ENCODE measurements around the gene UPF2. TPM values are rescaled to one million over a fixed set of nuclear protein-coding genes. Genes with fewer than 3 reads are reported as not detected.
"Not testable (repeated sequence)": the region's sequence is repeated elsewhere in the genome, so short reads cannot be mapped to it uniquely, and the experiment has no call there.

UPF2 gene
- total and polyA plus RNA-seq, 2 donors (not counting 1 experiment from before 2014, with no cell fraction given): 8.9 to 60.0 TPM

DNA sequence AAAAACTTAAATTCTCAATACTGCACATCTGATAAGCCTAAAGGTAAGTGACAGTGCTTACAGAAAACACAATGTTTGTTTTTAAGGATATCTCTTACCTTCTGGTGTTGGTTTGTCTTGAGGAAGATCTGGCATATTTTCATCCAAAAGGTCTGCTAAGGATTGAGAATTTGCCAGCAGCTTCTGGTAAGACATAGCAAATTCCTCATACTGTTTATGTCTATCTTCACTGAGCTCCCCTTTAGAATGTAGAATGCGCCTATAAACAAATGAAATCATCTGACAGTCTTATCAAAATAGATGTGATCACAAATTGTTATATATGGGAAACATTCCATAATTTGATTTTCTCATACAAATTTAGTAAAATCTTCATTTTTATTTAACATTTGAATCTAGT lies 28.7 kb downstream of the UPF2 start:
- H3K4me3 Mint-ChIP-seq: no peak overlapping the region
- CTCF ChIA-PET: no interaction called here
- Histone ChIP-seq H2AFZ (ENCODE audit: insufficient read depth, low read depth, low read length, poor library complexity, severe bottlenecking) (no peak overlapping the region), H3K27me3 (replicated peaks in 1 of 4; ENCODE audit: control extremely low read depth in 1 of 4, control insufficient read depth in 3 of 4, insufficient read depth in 4 of 4, low read length in 3 of 4) (no peaks in the 10 kb centered on the region), H3K9ac (ENCODE audit: low read length) (no peak overlapping the region), H4K20me1 (ENCODE audit: control insufficient read depth, insufficient read depth, low read length, poor library complexity, severe bottlenecking) (peaks cover 14% of the 10 kb centered on the region), H3K4me2 (replicated peaks; ENCODE audit: low read depth, low read length, poor library complexity, severe bottlenecking) (no peak overlapping the region), H3K4me1 (ENCODE audit: control insufficient read depth in 2 of 2, insufficient read depth in 2 of 2, low read length in 2 of 2) (no peaks in the 10 kb centered on the region), H3K9me3 (ENCODE audit: control extremely low read depth in 1 of 3, control insufficient read depth in 2 of 3, insufficient read depth in 1 of 3, low read length in 2 of 3) (peaks cover 5 to 9% (median 8%) of the 10 kb centered on the region in 3 donors), H3K27ac (ENCODE audit: low read length in 2 of 2) (no peak overlapping the region), H3K36me3 (replicated peaks in 1 of 2; ENCODE audit: control extremely low read depth in 1 of 2, control insufficient read depth in 1 of 2, extremely low read depth in 1 of 2, insufficient read depth in 2 of 2, low read length in 1 of 2) (peaks cover 14 to 37% of the 10 kb centered on the region in 2 experiments), H3K4me3 (ENCODE audit: control extremely low read depth in 1 of 5, extremely low read depth in 1 of 5, insufficient read depth in 1 of 5, low read depth in 2 of 5, low read length in 4 of 5) (no peak overlapping the region), H3K79me2 (ENCODE audit: control insufficient read depth, insufficient read depth, low read length) (peaks cover 62% of the 10 kb centered on the region)
- DNase-seq (no peak), ATAC-seq (ENCODE audit: low read depth) (no peak)
- peaks cover 6% of the 10 kb centered on the region for H3K9me3 Mint-ChIP-seq (ENCODE audit: insufficient read depth)
- POLR2A ChIA-PET: no interaction called here
- no peak for TF ChIP-seq EZH2 (IDR thresholded peaks at IDR 0.05; ENCODE audit: borderline replicate concordance, insufficient read depth, low read depth, low read length, poor library complexity, severe bottlenecking)
- intact Hi-C loops (cut with micrococcal nuclease): no loop called here
- H3K27me3 Mint-ChIP-seq: no peaks in the 10 kb centered on the region
- no CpG with 5 or more reads among the region's 1 CpG for WGBS (ENCODE audit: insufficient coverage)
- no peak overlapping the region for H3K27ac Mint-ChIP-seq
- peaks cover 8% of the 10 kb centered on the region for H3K4me1 Mint-ChIP-seq

DNA sequence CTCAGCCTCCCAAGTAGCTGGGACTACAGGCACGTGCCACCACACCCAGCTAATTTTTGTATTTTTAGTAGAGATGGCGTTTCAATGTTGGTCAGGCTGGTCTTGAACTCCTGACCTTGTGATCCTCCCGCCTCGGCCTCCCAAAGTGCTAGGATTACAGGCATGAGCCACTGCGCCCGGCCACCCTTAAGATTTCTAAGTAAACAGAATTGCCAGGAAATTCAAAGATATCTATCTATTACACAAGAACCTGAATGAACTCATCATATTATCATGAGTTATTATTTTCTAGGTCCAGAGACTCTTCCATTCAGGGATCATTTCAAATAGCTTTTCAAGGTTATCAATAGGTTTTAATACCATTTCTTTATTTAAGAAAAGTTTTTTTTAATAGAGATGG lies 29.2 kb downstream of the UPF2 start:
- intact Hi-C loops (cut with micrococcal nuclease): not testable (repeated sequence)
- WGBS (ENCODE audit: insufficient coverage): 100% methylated on average over 4 of the region's 6 CpGs
- H3K36me3 ChIP-seq (replicated peaks in 1 of 2; ENCODE audit: control extremely low read depth in 1 of 2, control insufficient read depth in 1 of 2, extremely low read depth in 1 of 2, insufficient read depth in 2 of 2, low read length in 1 of 2): peaks cover 14 to 41% of the 10 kb centered on the region in 2 experiments

More for the DNA sequence above, 29.2 kb downstream of the UPF2 start:
- not testable (repeated sequence) for H3K4me1 ChIP-seq (ENCODE audit: control insufficient read depth in 2 of 2, insufficient read depth in 2 of 2, low read length in 2 of 2); H3K9ac ChIP-seq (ENCODE audit: low read length); H2AFZ ChIP-seq (ENCODE audit: insufficient read depth, low read depth, low read length, poor library complexity, severe bottlenecking); H3K4me3 ChIP-seq (ENCODE audit: control extremely low read depth in 1 of 5, extremely low read depth in 1 of 5, insufficient read depth in 1 of 5, low read depth in 2 of 5, low read length in 4 of 5); H3K27me3 Mint-ChIP-seq; H3K27ac ChIP-seq (ENCODE audit: low read length in 2 of 2); H3K4me2 ChIP-seq (replicated peaks; ENCODE audit: low read depth, low read length, poor library complexity, severe bottlenecking); H3K27me3 ChIP-seq (replicated peaks in 1 of 4; ENCODE audit: control extremely low read depth in 1 of 4, control insufficient read depth in 3 of 4, insufficient read depth in 4 of 4, low read length in 3 of 4); H3K27ac Mint-ChIP-seq; H3K9me3 Mint-ChIP-seq (ENCODE audit: insufficient read depth); H3K9me3 ChIP-seq (ENCODE audit: control extremely low read depth in 1 of 3, control insufficient read depth in 2 of 3, insufficient read depth in 1 of 3, low read length in 2 of 3); ATAC-seq (ENCODE audit: low read depth); H3K4me1 Mint-ChIP-seq; H3K4me3 Mint-ChIP-seq; DNase-seq
- ChIA-PET POLR2A (interaction anchor here (0.6 kb wide), 1 partner anchor 115 kb away, joined by 3 read pairs; no protein-coding TSS in a partner anchor), CTCF (interaction anchor here (2.3 kb wide), 1 partner anchor 27 kb away, joined by 7 read pairs; no protein-coding TSS in a partner anchor)
- H3K79me2 ChIP-seq (ENCODE audit: control insufficient read depth, insufficient read depth, low read length): peaks cover 60% of the 10 kb centered on the region
- H4K20me1 ChIP-seq (ENCODE audit: control insufficient read depth, insufficient read depth, low read length, poor library complexity, severe bottlenecking): peaks cover 14% of the 10 kb centered on the region

Measured in B cell (primary cell).